PC-3 (cell line): Measurements from ENCODE around the gene GIPC1. TPM values are rescaled to one million over a fixed set of nuclear protein-coding genes. Genes with fewer than 3 reads are reported as not detected.
A peak's percentile ranks its signal among the peaks of the same experiment; 100 is the strongest.

ENCODE experiments used
- ATAC-seq: fragments of 200-7000 bp; cut with Tn5 transposase; 2 replicates; pipeline ENCODE4 v1.9.1; 2020; ENCODE audit warnings: mild to moderate bottlenecking, moderate library complexity
- BruUV-seq: library from RNA; stranded (reverse); fragments of 400-500 nt; replicated peaks from 2 replicates; lab custom pipeline; 2021; lab: Mats Ljungman, UMichigan
- CTCF ChIA-PET: fragments of 300-600 bp; sonication (Branson Sonifier 250); formaldehyde crosslinking; loops from one replicate; lab custom pipeline; 2022; ENCODE audit warnings: antibody characterized with exemption; lab: Charles Lee
- POLR2A ChIA-PET: fragments of 300-600 bp; sonication (Branson Sonifier 250); formaldehyde crosslinking; loops from one replicate; lab custom pipeline; 2022; ENCODE audit warnings: antibody characterized with exemption; ENCODE audit not compliant: unreplicated experiment; lab: Charles Lee
- DNase-seq: peaks from one replicate; pipeline ENCODE4 v3.0.0-alpha.2; 2015
- H2AFZ ChIP-seq: fragments of 300-600 bp; sonication (generic); 2 replicates; pipeline ENCODE4 v1.6.0; 2016; ENCODE audit warnings: antibody characterized with exemption, low read length
- H3F3A ChIP-seq: fragments of 300-600 bp; sonication (generic); one replicate; pipeline ENCODE4 v1.6.0; 2017; ENCODE audit warnings: antibody characterized with exemption, low read length, control low read depth, mild to moderate bottlenecking; ENCODE audit not compliant: unreplicated experiment
- H3K27ac ChIP-seq: fragments of 300-600 bp; sonication (generic); 2 replicates; pipeline ENCODE4 v1.5.1; 2016; ENCODE audit warnings: mild to moderate bottlenecking, low read length
- H3K27me3 ChIP-seq: fragments of 300-600 bp; sonication (generic); 2 replicates; pipeline ENCODE4 v1.6.1; 2016; ENCODE audit warnings: low read length, mixed read lengths
- H3K36me3 ChIP-seq: fragments of 300-600 bp; sonication (generic); 2 replicates; pipeline ENCODE4 v1.6.1; 2016; ENCODE audit warnings: low read depth, mixed run types, low read length, mixed read lengths
- H3K4me1 ChIP-seq: fragments of 300-600 bp; sonication (generic); 2 replicates; pipeline ENCODE4 v1.5.1; 2016; ENCODE audit warnings: low read length; ENCODE audit not compliant: insufficient read depth
- H3K4me2 ChIP-seq: fragments of 300-600 bp; sonication (generic); 2 replicates; pipeline ENCODE4 v1.6.0; 2016; ENCODE audit warnings: low read length
- H3K4me3 ChIP-seq: fragments of 300-600 bp; sonication (generic); 2 replicates; pipeline ENCODE4 v1.5.1; 2016; ENCODE audit warnings: mild to moderate bottlenecking, low read length, mixed read lengths
- H3K79me2 ChIP-seq: fragments of 300-600 bp; sonication (generic); 2 replicates; pipeline ENCODE4 v1.6.1; 2017; ENCODE audit warnings: low read length, mixed read lengths
- H3K9ac ChIP-seq: fragments of 300-600 bp; sonication (generic); 2 replicates; pipeline ENCODE4 v1.6.0; 2016; ENCODE audit warnings: mild to moderate bottlenecking, low read length
- H3K9me2 ChIP-seq: fragments of 300-600 bp; sonication (generic); replicated peaks from 2 replicates; pipeline ENCODE4 v1.6.1; 2016; ENCODE audit warnings: mixed run types, low read length, mixed read lengths
- H3K9me3 ChIP-seq: fragments of 300-600 bp; sonication (generic); 2 replicates; pipeline ENCODE4 v1.6.1; 2016; ENCODE audit warnings: low read length, mixed read lengths
- H4K20me1 ChIP-seq: fragments of 300-600 bp; sonication (generic); 2 replicates; pipeline ENCODE4 v1.6.1; 2016; ENCODE audit warnings: low read length, mixed read lengths
- EZH2 ChIP-seq: fragments of 300-600 bp; sonication (generic); IDR thresholded peaks from one replicate; pipeline ENCODE4 v1.6.1; 2017; ENCODE audit warnings: antibody characterized with exemption, mild to moderate bottlenecking, low read length; ENCODE audit not compliant: unreplicated experiment
- EZH2phosphoT487 ChIP-seq: fragments of 300-600 bp; sonication (generic); IDR thresholded peaks from 2 replicates; pipeline ENCODE4 v1.6.1; 2018; ENCODE audit warnings: mild to moderate bottlenecking, antibody characterized with exemption, low read length, borderline replicate concordance
- intact Hi-C: fragments of 100-400 bp; cut with micrococcal nuclease; formaldehyde crosslinking; loops from 2 replicates; pipeline ENCODE4 v1.9.0; 2023
- total RNA-seq: library from RNA; depleted of rRNA; stranded (reverse); fragments of >200 nt; gene quantifications from 2 replicates; pipeline ENCODE4 v1.2.3, GENCODE V29; 2014
- TF ChIP-seq, protein P1 (sequence below): fragments of 300-600 bp; sonication (generic); conservative IDR thresholded peaks from 2 replicates; pipeline ENCODE4 v1.5.1; 2017; ENCODE audit warnings: antibody characterized with exemption, low read depth, mild to moderate bottlenecking, low read length

GIPC1 gene
- total RNA-seq, 1 experiment from 2014 or later: 538 TPM

DNA sequence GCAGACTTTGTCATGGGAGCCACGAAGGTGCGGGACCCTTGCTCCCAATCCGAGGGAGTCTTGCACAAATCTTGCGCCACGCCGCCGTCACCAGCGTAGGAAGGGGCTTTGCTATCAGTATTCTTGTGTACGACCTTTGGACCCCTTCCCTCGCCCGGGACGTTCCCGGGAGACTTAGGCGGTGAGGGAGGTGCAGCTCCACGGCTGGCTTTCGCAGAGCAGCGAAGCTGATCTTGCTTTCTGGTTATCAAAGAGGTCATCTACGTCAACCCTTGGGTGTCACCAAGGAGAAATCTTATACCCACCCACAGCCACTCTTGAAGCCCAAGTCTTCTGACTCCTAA lies 34.0 kb upstream of the GIPC1 start:
- H2AFZ ChIP-seq: peak overlapping the region; percentile 58
- TF ChIP-seq EZH2phosphoT487 (no peak), EZH2 (no peak)
- TF ChIP-seq, protein P1, sequence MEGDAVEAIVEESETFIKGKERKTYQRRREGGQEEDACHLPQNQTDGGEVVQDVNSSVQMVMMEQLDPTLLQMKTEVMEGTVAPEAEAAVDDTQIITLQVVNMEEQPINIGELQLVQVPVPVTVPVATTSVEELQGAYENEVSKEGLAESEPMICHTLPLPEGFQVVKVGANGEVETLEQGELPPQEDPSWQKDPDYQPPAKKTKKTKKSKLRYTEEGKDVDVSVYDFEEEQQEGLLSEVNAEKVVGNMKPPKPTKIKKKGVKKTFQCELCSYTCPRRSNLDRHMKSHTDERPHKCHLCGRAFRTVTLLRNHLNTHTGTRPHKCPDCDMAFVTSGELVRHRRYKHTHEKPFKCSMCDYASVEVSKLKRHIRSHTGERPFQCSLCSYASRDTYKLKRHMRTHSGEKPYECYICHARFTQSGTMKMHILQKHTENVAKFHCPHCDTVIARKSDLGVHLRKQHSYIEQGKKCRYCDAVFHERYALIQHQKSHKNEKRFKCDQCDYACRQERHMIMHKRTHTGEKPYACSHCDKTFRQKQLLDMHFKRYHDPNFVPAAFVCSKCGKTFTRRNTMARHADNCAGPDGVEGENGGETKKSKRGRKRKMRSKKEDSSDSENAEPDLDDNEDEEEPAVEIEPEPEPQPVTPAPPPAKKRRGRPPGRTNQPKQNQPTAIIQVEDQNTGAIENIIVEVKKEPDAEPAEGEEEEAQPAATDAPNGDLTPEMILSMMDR: no peak
- H3K4me3 ChIP-seq: peak overlapping the region; percentile 79
- H3K4me2 ChIP-seq: peak overlapping the region; percentile 85
- ChIA-PET POLR2A (no interaction called here), CTCF (no interaction called here)
- BruUV-seq: no TSS peak
- H3K27ac ChIP-seq: peak overlapping the region; percentile 26
- ATAC-seq (no peak; the same call in 1 of the 2 replicates), DNase-seq (no peak)
- peaks cover 4% of the 10 kb centered on the region; the same call in 1 of the 2 replicates for H3K36me3 ChIP-seq
- H3K9me2 ChIP-seq: no peaks in the 10 kb centered on the region
- H3K9ac ChIP-seq: peak overlapping the region; percentile 72
- no peaks in the 10 kb centered on the region for H3F3A ChIP-seq
- peaks cover 18% of the 10 kb centered on the region for H3K4me1 ChIP-seq
- no peaks in the 10 kb centered on the region for H3K27me3 ChIP-seq
- intact Hi-C loops: no loop called here
- no peaks in the 10 kb centered on the region for H3K9me3 ChIP-seq
- peaks cover 52% of the 10 kb centered on the region for H3K79me2 ChIP-seq
- H4K20me1 ChIP-seq: peaks cover 7% of the 10 kb centered on the region; the same call in 1 of the 2 replicates

GRCh38 chr19:14529254-14530004 lies 33.5 kb upstream of the GIPC1 start, which contains the start of gene TECR:
Gene TECR, plus strand, starts transcription at chr19:14529594. Its CDS starts 103 bp downstream, at chr19:14529697.
- intact Hi-C loops: loop anchor here (2.0 kb wide), 1 partner anchor 33 kb away; the partner anchor contains the start of gene GIPC1
- Histone ChIP-seq H3K4me3 (peak within 1 kb of the TSS; percentile 79), H2AFZ (peak within 1 kb of the TSS; percentile 93), H3K9me2 (no peaks in the 10 kb centered on the region), H3K4me2 (peak within 1 kb of the TSS; percentile 87), H4K20me1 (peaks cover 7% of the 10 kb centered on the region; the same call in 1 of the 2 replicates), H3K27me3 (no peaks in the 10 kb centered on the region), H3K9ac (peak within 1 kb of the TSS; percentile 72), H3K9me3 (no peaks in the 10 kb centered on the region), H3F3A (no peaks in the 10 kb centered on the region), H3K4me1 (peaks cover 18% of the 10 kb centered on the region), H3K27ac (peak within 1 kb of the TSS; percentile 26), H3K36me3 (no peaks in the 10 kb centered on the region; the same call in 1 of the 2 replicates), H3K79me2 (peaks cover 46% of the 10 kb centered on the region)
- CTCF ChIA-PET: no interaction called here
- DNase-seq (peak; percentile 100), ATAC-seq (peak; percentile 96)
- TF ChIP-seq EZH2: no peak
- TF ChIP-seq, protein P1: no peak
- no peak for TF ChIP-seq EZH2phosphoT487
- BruUV-seq: TSS peak; percentile 76
- POLR2A ChIA-PET: no interaction called here
